Loucy (cell line): Measurements from ENCODE around the gene ATOX1.
A peak's percentile ranks its signal among the peaks of the same experiment; 100 is the strongest.

ENCODE experiments used
- H2AFZ ChIP-seq: fragments of 200-600 bp; sonication (generic); 2 replicates; pipeline ENCODE4 v1.6.0; 2016; ENCODE audit warnings: antibody characterized with exemption, mild to moderate bottlenecking, low read length, moderate library complexity
- H3F3A ChIP-seq: fragments of 200-600 bp; 2 replicates; pipeline ENCODE4 v1.6.0; 2016; ENCODE audit warnings: antibody characterized with exemption, low read depth, mild to moderate bottlenecking
- H3K27me3 ChIP-seq: fragments of 200-600 bp; sonication (generic); 2 replicates; pipeline ENCODE4 v1.6.1; 2014; ENCODE audit warnings: low read length, mild to moderate bottlenecking; ENCODE audit not compliant: insufficient read depth, poor library complexity, severe bottlenecking
- H3K36me3 ChIP-seq: fragments of 200-600 bp; sonication (generic); 2 replicates; pipeline ENCODE4 v1.6.1; 2016; ENCODE audit warnings: low read length; ENCODE audit not compliant: insufficient read depth
- H3K4me1 ChIP-seq: fragments of 200-600 bp; sonication (generic); 2 replicates; pipeline ENCODE4 v1.5.1; 2014; ENCODE audit warnings: low read length, mild to moderate bottlenecking; ENCODE audit not compliant: insufficient read depth, poor library complexity, severe bottlenecking
- H3K4me2 ChIP-seq: fragments of 200-600 bp; sonication (generic); 2 replicates; pipeline ENCODE4 v1.6.0; 2014; ENCODE audit warnings: antibody characterized with exemption, low read length, low read depth, mild to moderate bottlenecking; ENCODE audit not compliant: poor library complexity, severe bottlenecking
- H3K4me3 ChIP-seq: fragments of 200-600 bp; sonication (generic); 2 replicates; pipeline ENCODE4 v1.5.1; 2014; ENCODE audit warnings: low read length, mild to moderate bottlenecking, mixed read lengths; ENCODE audit not compliant: poor library complexity, severe bottlenecking
- H3K79me2 ChIP-seq: fragments of 200-600 bp; sonication (generic); 2 replicates; pipeline ENCODE4 v1.6.1; 2014; ENCODE audit warnings: low read length; ENCODE audit not compliant: insufficient read depth
- H3K9ac ChIP-seq: fragments of 200-600 bp; sonication (generic); 2 replicates; pipeline ENCODE4 v1.6.0; 2014; ENCODE audit warnings: mild to moderate bottlenecking, low read depth, low read length, moderate library complexity; ENCODE audit not compliant: poor library complexity, severe bottlenecking
- H3K9me2 ChIP-seq: fragments of 200-600 bp; sonication (generic); replicated peaks from 2 replicates; pipeline ENCODE4 v1.6.1; 2016; ENCODE audit warnings: low read depth, low read length, mixed read lengths
- H3K9me3 ChIP-seq: fragments of 200-600 bp; sonication (generic); 2 replicates; pipeline ENCODE4 v1.6.1; 2014; ENCODE audit warnings: mild to moderate bottlenecking, antibody characterized with exemption, low read length, low read depth; ENCODE audit not compliant: insufficient read depth
- H4K20me1 ChIP-seq: fragments of 200-600 bp; sonication (generic); 2 replicates; pipeline ENCODE4 v1.6.0; 2014; ENCODE audit warnings: antibody characterized with exemption, low read length, mild to moderate bottlenecking; ENCODE audit not compliant: insufficient read depth, poor library complexity, severe bottlenecking
- EZH2phosphoT487 ChIP-seq: fragments of 200-600 bp; IDR thresholded peaks from 2 replicates; pipeline ENCODE4 v1.6.1; 2018; ENCODE audit warnings: antibody characterized with exemption, mild to moderate bottlenecking, moderate library complexity, borderline replicate concordance
- TF ChIP-seq, protein P1 (sequence below): fragments of 200-600 bp; sonication (generic); conservative IDR thresholded peaks from 2 replicates; pipeline ENCODE4 v1.5.1; 2014; ENCODE audit warnings: mild to moderate bottlenecking, antibody characterized with exemption, low read length

ATOX1 gene

DNA sequence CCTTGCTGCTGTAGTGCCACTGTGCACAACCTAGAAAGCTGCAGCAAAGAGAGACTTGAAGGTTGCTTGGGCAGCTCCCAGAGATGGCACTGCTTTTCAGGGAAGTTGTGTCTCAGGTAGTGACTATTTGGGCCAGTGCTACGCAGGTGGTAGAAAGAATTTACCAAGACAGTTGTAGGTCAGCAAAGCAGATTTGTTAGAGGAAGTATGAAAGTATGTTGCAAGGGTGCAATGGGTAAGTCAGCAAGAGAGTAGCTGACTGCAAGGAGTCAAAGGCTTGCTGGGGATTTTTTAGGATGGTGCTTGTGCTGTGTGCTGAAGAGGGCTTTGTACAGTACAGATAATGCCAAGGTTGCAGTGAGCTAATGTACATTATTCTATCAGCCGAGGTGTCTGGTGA lies 38.2 kb downstream of the ATOX1 start:
- H3K79me2 ChIP-seq, result no peaks in the 10 kb centered on the region
- no peak overlapping the region for H3K4me3 ChIP-seq
- no peaks in the 10 kb centered on the region for H3K9me2 ChIP-seq
- no peaks in the 10 kb centered on the region for H3F3A ChIP-seq
- H3K4me2 ChIP-seq, result no peak overlapping the region
- H3K27me3 ChIP-seq, result no peaks in the 10 kb centered on the region
- no peaks in the 10 kb centered on the region for H3K36me3 ChIP-seq
- H2AFZ ChIP-seq, result no peak overlapping the region
- H3K9me3 ChIP-seq, result no peaks in the 10 kb centered on the region
- no peak for TF ChIP-seq EZH2phosphoT487
- peaks cover 7% of the 10 kb centered on the region for H3K4me1 ChIP-seq
- H3K9ac ChIP-seq, result no peak overlapping the region
- no peaks in the 10 kb centered on the region for H4K20me1 ChIP-seq

DNA sequence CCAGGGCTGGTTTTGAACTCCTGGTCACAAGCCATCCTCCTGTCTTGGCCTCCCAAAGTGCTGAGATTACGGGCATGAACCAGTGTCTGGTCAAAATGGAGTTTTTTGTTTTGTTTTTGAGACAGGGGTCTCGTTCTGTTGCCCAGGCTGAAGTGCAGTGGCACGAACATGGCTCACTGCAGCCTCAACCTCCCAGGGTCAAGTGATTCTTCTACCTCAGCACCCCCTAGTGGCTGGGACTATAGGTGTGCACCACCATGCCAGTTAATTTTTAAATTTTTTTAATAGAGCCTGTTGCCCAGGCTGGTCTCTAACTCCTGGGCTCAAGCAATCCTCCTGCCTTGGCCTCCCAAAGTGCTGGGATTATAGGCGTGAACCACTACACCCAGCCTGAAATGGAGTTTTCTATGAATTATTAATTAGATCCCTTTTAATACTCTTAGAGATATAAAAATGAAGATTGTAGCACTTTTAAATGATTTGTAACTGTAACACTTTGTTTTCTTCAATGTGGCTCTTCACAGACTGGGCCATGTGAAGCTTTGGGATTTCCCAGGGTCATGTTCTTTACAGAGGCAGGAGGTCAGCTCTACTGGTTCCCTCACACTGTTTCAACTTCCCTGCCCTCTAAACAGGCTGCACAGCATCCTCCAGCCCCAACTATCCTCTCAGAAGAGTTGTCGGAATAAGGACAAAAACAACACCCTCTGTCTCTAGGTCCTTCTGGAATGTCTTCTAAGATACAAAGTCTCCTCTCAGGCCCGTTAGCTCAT lies 39.0 kb downstream of the ATOX1 start:
- Histone ChIP-seq H3F3A (no peaks in the 10 kb centered on the region), H2AFZ (no peak overlapping the region), H3K79me2 (no peaks in the 10 kb centered on the region), H3K4me2 (no peak overlapping the region), H3K4me3 (no peak overlapping the region), H3K27me3 (no peaks in the 10 kb centered on the region), H3K9me2 (no peaks in the 10 kb centered on the region), H3K4me1 (peaks cover 7% of the 10 kb centered on the region), H3K36me3 (no peaks in the 10 kb centered on the region), H3K9ac (no peak overlapping the region), H4K20me1 (no peaks in the 10 kb centered on the region), H3K9me3 (no peaks in the 10 kb centered on the region)
- TF ChIP-seq, protein P1, sequence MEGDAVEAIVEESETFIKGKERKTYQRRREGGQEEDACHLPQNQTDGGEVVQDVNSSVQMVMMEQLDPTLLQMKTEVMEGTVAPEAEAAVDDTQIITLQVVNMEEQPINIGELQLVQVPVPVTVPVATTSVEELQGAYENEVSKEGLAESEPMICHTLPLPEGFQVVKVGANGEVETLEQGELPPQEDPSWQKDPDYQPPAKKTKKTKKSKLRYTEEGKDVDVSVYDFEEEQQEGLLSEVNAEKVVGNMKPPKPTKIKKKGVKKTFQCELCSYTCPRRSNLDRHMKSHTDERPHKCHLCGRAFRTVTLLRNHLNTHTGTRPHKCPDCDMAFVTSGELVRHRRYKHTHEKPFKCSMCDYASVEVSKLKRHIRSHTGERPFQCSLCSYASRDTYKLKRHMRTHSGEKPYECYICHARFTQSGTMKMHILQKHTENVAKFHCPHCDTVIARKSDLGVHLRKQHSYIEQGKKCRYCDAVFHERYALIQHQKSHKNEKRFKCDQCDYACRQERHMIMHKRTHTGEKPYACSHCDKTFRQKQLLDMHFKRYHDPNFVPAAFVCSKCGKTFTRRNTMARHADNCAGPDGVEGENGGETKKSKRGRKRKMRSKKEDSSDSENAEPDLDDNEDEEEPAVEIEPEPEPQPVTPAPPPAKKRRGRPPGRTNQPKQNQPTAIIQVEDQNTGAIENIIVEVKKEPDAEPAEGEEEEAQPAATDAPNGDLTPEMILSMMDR, result peak; percentile 67
- no peak for TF ChIP-seq EZH2phosphoT487

DNA sequence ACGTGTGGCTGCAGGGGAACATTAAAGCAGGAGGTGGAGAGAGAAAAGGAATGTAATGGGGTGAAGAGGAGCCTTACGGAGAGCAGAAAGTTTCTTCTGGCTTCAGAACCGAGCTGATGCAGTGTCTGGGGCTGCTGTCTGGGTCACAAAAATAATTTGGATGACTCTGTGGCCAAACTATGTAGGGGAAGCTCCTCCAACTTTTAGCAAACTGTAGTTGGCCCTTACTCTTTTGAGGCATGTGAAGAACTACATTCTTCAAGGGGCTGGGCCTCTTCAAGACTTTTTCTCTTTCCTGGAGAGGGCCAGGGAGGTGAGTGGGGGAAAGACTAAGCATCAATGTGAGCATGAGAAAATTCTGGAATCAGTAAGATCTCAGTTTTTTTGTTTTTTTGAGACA lies 39.8 kb downstream of the ATOX1 start:
- H2AFZ ChIP-seq, result no peak overlapping the region
- no peak overlapping the region for H3K4me3 ChIP-seq

More for the DNA sequence above, 39.8 kb downstream of the ATOX1 start:
- no peaks in the 10 kb centered on the region for H3K79me2 ChIP-seq
- H4K20me1 ChIP-seq, result no peaks in the 10 kb centered on the region
- no peak overlapping the region for H3K4me2 ChIP-seq
- TF ChIP-seq, protein P1, result no peak
- no peak for TF ChIP-seq EZH2phosphoT487
- no peaks in the 10 kb centered on the region for H3K36me3 ChIP-seq
- no peaks in the 10 kb centered on the region for H3K9me3 ChIP-seq
- H3K9ac ChIP-seq, result no peak overlapping the region
- H3K4me1 ChIP-seq, result peaks cover 7% of the 10 kb centered on the region
- H3K27me3 ChIP-seq, result no peaks in the 10 kb centered on the region
- H3F3A ChIP-seq, result no peaks in the 10 kb centered on the region
- no peaks in the 10 kb centered on the region for H3K9me2 ChIP-seq
